Stimulated activated CD4-positive, alpha-beta T cell treated with anti-CD3 and anti-CD28 coated beads, TNF-alpha, amount 100 ng/mL, for 24 hours (primary cell): ENCODE measurements around the gene TBL1X.
"Not testable (repeated sequence)": the region's sequence is repeated elsewhere in the genome, so short reads cannot be mapped to it uniquely, and the experiment has no call there.

ENCODE experiments used
- DNase-seq, 3 experiments: peaks; one replicate each; pipeline ENCODE4 v3.0.0-alpha.2; 2020; ENCODE audit warnings: low read depth in 3 of 3

Gene TBL1X

GRCh38 chrX:9765072-9765736 lies 300.3 kb downstream of the TBL1X start:
- DNase-seq, result no peak

- DNase-seq, result no peak
Measured at GRCh38 chrX:9765737-9766097, 300.9 kb downstream of the TBL1X start, which contains the start of gene GPR143. Gene GPR143, minus strand, starts transcription at chrX:9765847. Its CDS starts 30 bp downstream, at chrX:9765817.

- DNase-seq, result no peak
Measured at GRCh38 chrX:9767375-9767774, 302.5 kb downstream of the TBL1X start.

GRCh38 chrX:9768321-9768839 lies 303.5 kb downstream of the TBL1X start:
- not testable (repeated sequence) for DNase-seq

- no peak for DNase-seq
Measured at GRCh38 chrX:9770319-9770718, 305.5 kb downstream of the TBL1X start.

- no peak for DNase-seq
Measured at GRCh38 chrX:9772943-9773342, 308.1 kb downstream of the TBL1X start.

GRCh38 chrX:9775930-9776329 lies 311.1 kb downstream of the TBL1X start:
- DNase-seq, result no peak

GRCh38 chrX:9781941-9782340 lies 317.1 kb downstream of the TBL1X start:
- no peak for DNase-seq

GRCh38 chrX:9784332-9784731 lies 319.5 kb downstream of the TBL1X start:
- no peak for DNase-seq

GRCh38 chrX:9785254-9785943 lies 320.5 kb downstream of the TBL1X start:
- DNase-seq, result no peak

GRCh38 chrX:9785944-9786797 lies 321.3 kb downstream of the TBL1X start, which contains the start of gene SHROOM2:
Gene SHROOM2, plus strand, starts transcription at chrX:9786429. Its CDS starts 117 bp downstream, at chrX:9786546.
- no peak for DNase-seq

- no peak for DNase-seq
Measured at GRCh38 chrX:9786798-9787635, 322.2 kb downstream of the TBL1X start.

GRCh38 chrX:9788911-9789310 lies 324.1 kb downstream of the TBL1X start:
- DNase-seq, result no peak

GRCh38 chrX:9789555-9789954 lies 324.7 kb downstream of the TBL1X start:
- DNase-seq, result no peak
